HG03025 (cell line): ENCODE data around the gene GPRC5D.

Experiments
- ATAC-seq: cut with Tn5 transposase; IDR thresholded peaks from one replicate; pipeline ENCODE4 v1.9.1; 2021; ENCODE audit warnings: mild to moderate bottlenecking, moderate library complexity; ENCODE audit not compliant: unreplicated experiment, low FRiP score

GPRC5D gene

GRCh38 chr12:12939888-12940287 is 12.1 kb downstream of the GPRC5D start:
- no peak for ATAC-seq

GRCh38 chr12:12938541-12938940 is 13.4 kb downstream of the GPRC5D start:
- ATAC-seq, result no peak

GRCh38 chr12:12936983-12937491 is 14.9 kb downstream of the GPRC5D start:
- no peak for ATAC-seq

- ATAC-seq, result no peak
Observed at GRCh38 chr12:12934556-12934955, 17.4 kb downstream of the GPRC5D start.

- ATAC-seq, result no peak
Observed at GRCh38 chr12:12933742-12934141, 18.2 kb downstream of the GPRC5D start.

GRCh38 chr12:12930633-12931219 is 21.2 kb downstream of the GPRC5D start:
- no peak for ATAC-seq

- no peak for ATAC-seq
Observed at GRCh38 chr12:12929696-12930095, 22.3 kb downstream of the GPRC5D start.

GRCh38 chr12:12927211-12928079 is 24.5 kb downstream of the GPRC5D start:
- no peak for ATAC-seq

- no peak for ATAC-seq
Observed at GRCh38 chr12:12926571-12927071, 25.3 kb downstream of the GPRC5D start.

GRCh38 chr12:12925388-12925787 is 26.6 kb downstream of the GPRC5D start:
- ATAC-seq, result no peak

GRCh38 chr12:12924169-12924568 is 27.8 kb downstream of the GPRC5D start:
- ATAC-seq, result no peak

GRCh38 chr12:12922978-12923377 is 29.0 kb downstream of the GPRC5D start:
- no peak for ATAC-seq

- no peak for ATAC-seq
Observed at GRCh38 chr12:12922191-12922616, 29.8 kb downstream of the GPRC5D start.

GRCh38 chr12:12919666-12920435 is 32.1 kb downstream of the GPRC5D start:
- ATAC-seq, result no peak

- no peak for ATAC-seq
Observed at GRCh38 chr12:12918781-12919389, 33.1 kb downstream of the GPRC5D start.

- ATAC-seq, result no peak
Observed at GRCh38 chr12:12917517-12917916, 34.5 kb downstream of the GPRC5D start.

GRCh38 chr12:12916135-12916944 is 35.6 kb downstream of the GPRC5D start:
- peak; percentile 85 for ATAC-seq

GRCh38 chr12:12915656-12916055 is 36.3 kb downstream of the GPRC5D start:
- ATAC-seq, result no peak

- no peak for ATAC-seq
Observed at GRCh38 chr12:12912711-12913110, 39.3 kb downstream of the GPRC5D start.

GRCh38 chr12:12909995-12910420 is 42.0 kb downstream of the GPRC5D start:
- no peak for ATAC-seq
